Stimulated activated CD4-positive, alpha-beta T cell treated with anti-CD3 and anti-CD28 coated beads, Interleukin-12 subunit alpha, Interleukin-12 subunit beta, amount 100 ng/mL, for 24 hours (primary cell): Measurements from ENCODE around the gene BANF2.
"Not testable (repeated sequence)": the region's sequence is repeated elsewhere in the genome, so short reads cannot be mapped to it uniquely, and the experiment has no call there.

Experiments
- DNase-seq, 2 experiments: peaks; one replicate each; pipeline ENCODE4 v3.0.0-alpha.2; 2020; ENCODE audit warnings: low read depth in 2 of 2

BANF2 gene

GRCh38 chr20:17682889-17683198 is 16.9 kb upstream of the BANF2 start:
- no peak for DNase-seq

GRCh38 chr20:17683218-17684076 is 16.3 kb upstream of the BANF2 start:
- DNase-seq: no peak

GRCh38 chr20:17684077-17684888 is 15.5 kb upstream of the BANF2 start:
- no peak for DNase-seq

- DNase-seq: no peak
Measured at GRCh38 chr20:17685168-17685567, 14.6 kb upstream of the BANF2 start.

GRCh38 chr20:17687800-17688199 is 12.0 kb upstream of the BANF2 start:
- no peak for DNase-seq

GRCh38 chr20:17688965-17689364 is 10.8 kb upstream of the BANF2 start:
- no peak for DNase-seq

GRCh38 chr20:17690144-17690543 is 9.6 kb upstream of the BANF2 start:
- no peak for DNase-seq

- DNase-seq: no peak
Measured at GRCh38 chr20:17691758-17692157, 8.0 kb upstream of the BANF2 start.

- no peak for DNase-seq
Measured at GRCh38 chr20:17693444-17694001, 6.2 kb upstream of the BANF2 start.

- no peak for DNase-seq
Measured at GRCh38 chr20:17694767-17695166, 5.0 kb upstream of the BANF2 start.

- DNase-seq: no peak
Measured at GRCh38 chr20:17696287-17696686, 3.5 kb upstream of the BANF2 start.

GRCh38 chr20:17697171-17697570 is 2.6 kb upstream of the BANF2 start:
- DNase-seq: no peak

- no peak for DNase-seq
Measured at GRCh38 chr20:17698384-17698783, 1.4 kb upstream of the BANF2 start.

GRCh38 chr20:17700637-17701036 is 871 bp downstream of the BANF2 start:
- DNase-seq: no peak

- no peak for DNase-seq
Measured at GRCh38 chr20:17701826-17702225, 2.1 kb downstream of the BANF2 start.

GRCh38 chr20:17704589-17705317 is 5.0 kb downstream of the BANF2 start:
- no peak for DNase-seq

- DNase-seq: no peak
Measured at GRCh38 chr20:17705916-17706315, 6.2 kb downstream of the BANF2 start.

- no peak for DNase-seq
Measured at GRCh38 chr20:17706632-17707031, 6.9 kb downstream of the BANF2 start.

- not testable (repeated sequence) for DNase-seq
Measured at GRCh38 chr20:17707951-17708350, 8.2 kb downstream of the BANF2 start.

GRCh38 chr20:17708675-17709360 is 9.1 kb downstream of the BANF2 start:
- DNase-seq: no peak
